ENCODE results near the gene OXGR1.

Gene OXGR1

GRCh38 chr13:96968027-96968426 lies 26.2 kb downstream of the OXGR1 start:
- no peak for DNase-seq (ENCODE audit: low read depth in 1 of 2, low spot score in 1 of 2)
- Histone ChIP-seq H3K4me3 (replicated peaks; ENCODE audit: insufficient read depth, low read length) (no peak overlapping the region), H3K27ac (replicated peaks) (no peak overlapping the region), H3K27me3 (ENCODE audit: insufficient read depth, poor library complexity, severe bottlenecking) (no peaks in the 10 kb centered on the region)
- no peak for TF ChIP-seq POLR2AphosphoS5 (IDR thresholded peaks at IDR 0.05; ENCODE audit: low read depth)
- no peak for TF ChIP-seq REST (IDR thresholded peaks at IDR 0.05; ENCODE audit: insufficient replicate concordance, low read depth)
- TF ChIP-seq SPI1 (IDR thresholded peaks at IDR 0.05; ENCODE audit: borderline replicate concordance, low read depth), result no peak
- no peak for TF ChIP-seq CTCF (IDR thresholded peaks at IDR 0.05; ENCODE audit: insufficient read depth, low read length)
- TF ChIP-seq GABPA (IDR thresholded peaks at IDR 0.05; ENCODE audit: low read depth), result no peak

GRCh38 chr13:96967248-96967745 lies 27.0 kb downstream of the OXGR1 start:
- DNase-seq (ENCODE audit: low read depth in 1 of 2, low spot score in 1 of 2), result no peak
- Histone ChIP-seq H3K4me3 (replicated peaks; ENCODE audit: insufficient read depth, low read length) (no peak overlapping the region), H3K27me3 (ENCODE audit: insufficient read depth, poor library complexity, severe bottlenecking) (no peaks in the 10 kb centered on the region), H3K27ac (replicated peaks) (no peak overlapping the region)
- TF ChIP-seq GABPA (IDR thresholded peaks at IDR 0.05; ENCODE audit: low read depth), result no peak
- TF ChIP-seq POLR2AphosphoS5 (IDR thresholded peaks at IDR 0.05; ENCODE audit: low read depth), result no peak
- no peak for TF ChIP-seq SPI1 (IDR thresholded peaks at IDR 0.05; ENCODE audit: borderline replicate concordance, low read depth)
- TF ChIP-seq CTCF (IDR thresholded peaks at IDR 0.05; ENCODE audit: insufficient read depth, low read length), result no peak
- no peak for TF ChIP-seq REST (IDR thresholded peaks at IDR 0.05; ENCODE audit: insufficient replicate concordance, low read depth)

- TF ChIP-seq GABPA (IDR thresholded peaks at IDR 0.05; ENCODE audit: low read depth), result no peak
- TF ChIP-seq POLR2AphosphoS5 (IDR thresholded peaks at IDR 0.05; ENCODE audit: low read depth), result no peak
- no peak overlapping the region for H3K4me3 ChIP-seq (replicated peaks; ENCODE audit: insufficient read depth, low read length)
- DNase-seq (ENCODE audit: low read depth in 1 of 2, low spot score in 1 of 2), result no peak
- no peak overlapping the region for H3K27ac ChIP-seq (replicated peaks)
- no peaks in the 10 kb centered on the region for H3K27me3 ChIP-seq (ENCODE audit: insufficient read depth, poor library complexity, severe bottlenecking)
These were observed 27.7 kb downstream of the OXGR1 start for GRCh38 chr13:96966415-96967102.

- no peak overlapping the region for H3K4me3 ChIP-seq (replicated peaks; ENCODE audit: insufficient read depth, low read length)
- no peak for DNase-seq (ENCODE audit: low read depth in 1 of 2, low spot score in 1 of 2)
- no peak overlapping the region for H3K27ac ChIP-seq (replicated peaks)
- TF ChIP-seq SPI1 (IDR thresholded peaks at IDR 0.05; ENCODE audit: borderline replicate concordance, low read depth) (no peak), GABPA (IDR thresholded peaks at IDR 0.05; ENCODE audit: low read depth) (no peak)
- H3K27me3 ChIP-seq (ENCODE audit: insufficient read depth, poor library complexity, severe bottlenecking), result no peaks in the 10 kb centered on the region
These were observed 30.3 kb downstream of the OXGR1 start for GRCh38 chr13:96963786-96964475.

All from HL-60 (cell line).